ENCODE measurements around the gene CDK17.

- TF ChIP-seq CTCF (IDR thresholded peaks at IDR 0.05) (no peak), POLR2A (IDR thresholded peaks at IDR 0.05) (no peak)
These were observed 134.0 kb downstream of the CDK17 start for GRCh38 chr12:96266238-96266637.

Measured in uterus (tissue), 2 donors.